ENCODE measurements around the gene MTNR1A.

MTNR1A gene

DNA sequence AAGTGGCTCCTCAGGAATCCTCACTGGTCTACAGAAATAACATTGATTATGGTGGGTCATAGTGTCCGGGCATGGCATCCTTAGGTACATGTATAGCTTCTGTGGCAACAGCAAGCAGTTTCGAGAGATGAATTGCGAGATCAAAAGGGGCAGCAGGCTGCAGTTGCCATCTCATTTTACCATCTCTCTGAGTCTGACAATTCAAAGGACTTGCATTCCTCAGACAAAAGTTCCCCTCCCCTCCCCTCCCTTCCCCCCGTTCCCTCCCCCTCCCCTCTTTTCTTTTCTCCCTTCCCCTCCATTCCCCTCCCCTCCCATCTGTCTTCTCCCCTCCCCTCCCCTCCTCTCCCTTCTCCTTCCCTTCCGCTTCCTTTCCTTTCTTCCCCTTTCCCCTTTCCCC, 70.2 kb downstream of the MTNR1A start:
- Histone ChIP-seq H3K9me3 (ENCODE audit: severe bottlenecking) (no peaks in the 10 kb centered on the region), H3K27ac (no peak overlapping the region), H3K36me3 (no peaks in the 10 kb centered on the region), H3K4me3 (ENCODE audit: low read depth, low read length) (no peak overlapping the region), H3K27me3 (ENCODE audit: insufficient read depth, low read depth, severe bottlenecking) (peaks cover 89% of the 10 kb centered on the region)
- no peak for TF ChIP-seq CTCF (IDR thresholded peaks at IDR 0.05; ENCODE audit: low read depth, low read length)
- DNase-seq = no peak

GRCh38 chr4:186483656-186484055, 71.7 kb downstream of the MTNR1A start:
- no peak overlapping the region for H3K4me3 ChIP-seq (ENCODE audit: low read depth, low read length)
- H3K36me3 ChIP-seq = no peaks in the 10 kb centered on the region
- H3K27me3 ChIP-seq (ENCODE audit: insufficient read depth, low read depth, severe bottlenecking) = peaks cover 89% of the 10 kb centered on the region
- DNase-seq = no peak
- no peak overlapping the region for H3K27ac ChIP-seq
- TF ChIP-seq CTCF (IDR thresholded peaks at IDR 0.05; ENCODE audit: low read depth, low read length) = no peak
- H3K9me3 ChIP-seq (ENCODE audit: severe bottlenecking) = no peaks in the 10 kb centered on the region
